HFF-Myc (cell line): ENCODE results near the gene MYD88.

Source experiments
- DNase-seq: peaks from one replicate; pipeline ENCODE4 v3.0.0-alpha.2; 2011; ENCODE audit warnings: low read depth; ENCODE audit errors: extremely low read depth
- H3K4me3 ChIP-seq: replicated peaks from 2 replicates; pipeline ENCODE4 v1.5.1; 2011; ENCODE audit warnings: low read depth, mild to moderate bottlenecking, control low read depth, low read length
- TF ChIP-seq, protein P1 (sequence below): IDR thresholded peaks from 2 replicates; pipeline ENCODE4 v1.5.1; 2012; ENCODE audit warnings: mild to moderate bottlenecking, low read depth, low read length, control low read depth; ENCODE audit errors: missing control alignments

Gene MYD88

DNA sequence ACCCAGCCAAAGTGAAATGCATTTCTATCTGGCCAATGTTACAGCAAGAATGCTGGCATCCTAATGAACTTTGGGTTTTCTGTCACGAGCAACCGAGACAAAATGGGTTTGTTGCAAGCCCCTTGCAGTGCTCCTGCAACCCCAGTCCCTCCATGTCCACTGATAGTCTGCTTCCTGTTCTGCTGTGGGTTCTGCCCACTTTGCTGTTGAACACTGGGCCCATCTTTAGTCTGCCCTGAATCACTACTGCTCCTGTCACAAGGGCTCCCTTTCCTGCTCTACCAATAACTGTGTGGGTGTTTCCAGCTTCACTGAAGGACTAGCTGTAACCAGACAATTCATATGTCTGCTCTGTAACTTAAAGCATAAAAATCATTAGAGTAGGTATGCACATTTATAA, 14.1 kb downstream of the MYD88 start:
- no peak for DNase-seq
- TF ChIP-seq, protein P1, sequence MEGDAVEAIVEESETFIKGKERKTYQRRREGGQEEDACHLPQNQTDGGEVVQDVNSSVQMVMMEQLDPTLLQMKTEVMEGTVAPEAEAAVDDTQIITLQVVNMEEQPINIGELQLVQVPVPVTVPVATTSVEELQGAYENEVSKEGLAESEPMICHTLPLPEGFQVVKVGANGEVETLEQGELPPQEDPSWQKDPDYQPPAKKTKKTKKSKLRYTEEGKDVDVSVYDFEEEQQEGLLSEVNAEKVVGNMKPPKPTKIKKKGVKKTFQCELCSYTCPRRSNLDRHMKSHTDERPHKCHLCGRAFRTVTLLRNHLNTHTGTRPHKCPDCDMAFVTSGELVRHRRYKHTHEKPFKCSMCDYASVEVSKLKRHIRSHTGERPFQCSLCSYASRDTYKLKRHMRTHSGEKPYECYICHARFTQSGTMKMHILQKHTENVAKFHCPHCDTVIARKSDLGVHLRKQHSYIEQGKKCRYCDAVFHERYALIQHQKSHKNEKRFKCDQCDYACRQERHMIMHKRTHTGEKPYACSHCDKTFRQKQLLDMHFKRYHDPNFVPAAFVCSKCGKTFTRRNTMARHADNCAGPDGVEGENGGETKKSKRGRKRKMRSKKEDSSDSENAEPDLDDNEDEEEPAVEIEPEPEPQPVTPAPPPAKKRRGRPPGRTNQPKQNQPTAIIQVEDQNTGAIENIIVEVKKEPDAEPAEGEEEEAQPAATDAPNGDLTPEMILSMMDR = no peak
- no peak overlapping the region for H3K4me3 ChIP-seq

DNA sequence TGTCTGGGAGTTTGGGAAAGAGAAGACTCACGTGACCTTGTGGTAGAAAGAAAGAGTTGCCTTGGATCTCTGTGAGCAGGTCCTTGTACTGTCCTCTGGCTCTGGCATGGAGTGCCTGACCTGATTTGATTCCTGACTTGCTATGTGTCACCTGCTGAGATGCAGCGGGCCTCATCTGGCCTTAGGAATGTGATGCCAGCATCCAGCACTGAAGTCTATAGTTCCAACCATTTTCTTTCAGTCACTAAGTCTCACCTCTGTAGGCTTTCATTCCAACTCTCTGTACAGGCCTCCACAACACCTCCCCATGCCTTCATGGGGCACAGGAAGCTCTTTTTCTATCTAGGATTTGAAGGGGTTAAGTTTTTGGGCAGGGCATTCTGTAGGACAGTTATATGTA, 14.8 kb downstream of the MYD88 start:
- DNase-seq = no peak
- H3K4me3 ChIP-seq = no peak overlapping the region
- TF ChIP-seq, protein P1 = no peak

DNA sequence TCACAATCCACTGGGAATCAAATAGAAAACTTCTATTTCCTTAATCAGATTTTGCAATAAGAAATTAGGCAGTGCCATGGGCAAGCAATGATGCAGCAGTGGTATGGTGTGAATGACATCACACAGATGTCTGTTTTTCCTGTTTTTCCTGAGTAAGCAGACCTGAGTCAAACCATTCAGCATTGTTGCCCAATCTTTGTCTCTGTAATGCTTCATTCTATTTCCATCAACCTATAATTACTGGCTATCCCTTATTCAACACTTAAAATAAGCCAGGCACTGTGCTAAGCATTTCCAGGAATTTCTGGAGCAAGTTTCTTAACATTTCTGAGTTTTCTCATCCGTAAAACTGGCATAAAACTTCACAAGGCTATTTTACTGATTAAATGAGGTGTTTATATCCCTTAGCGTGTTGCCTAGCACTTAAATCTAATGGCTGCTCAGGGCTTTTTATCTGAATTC, 15.6 kb downstream of the MYD88 start:
- TF ChIP-seq, protein P1 = no peak
- DNase-seq = no peak
- no peak overlapping the region for H3K4me3 ChIP-seq

DNA sequence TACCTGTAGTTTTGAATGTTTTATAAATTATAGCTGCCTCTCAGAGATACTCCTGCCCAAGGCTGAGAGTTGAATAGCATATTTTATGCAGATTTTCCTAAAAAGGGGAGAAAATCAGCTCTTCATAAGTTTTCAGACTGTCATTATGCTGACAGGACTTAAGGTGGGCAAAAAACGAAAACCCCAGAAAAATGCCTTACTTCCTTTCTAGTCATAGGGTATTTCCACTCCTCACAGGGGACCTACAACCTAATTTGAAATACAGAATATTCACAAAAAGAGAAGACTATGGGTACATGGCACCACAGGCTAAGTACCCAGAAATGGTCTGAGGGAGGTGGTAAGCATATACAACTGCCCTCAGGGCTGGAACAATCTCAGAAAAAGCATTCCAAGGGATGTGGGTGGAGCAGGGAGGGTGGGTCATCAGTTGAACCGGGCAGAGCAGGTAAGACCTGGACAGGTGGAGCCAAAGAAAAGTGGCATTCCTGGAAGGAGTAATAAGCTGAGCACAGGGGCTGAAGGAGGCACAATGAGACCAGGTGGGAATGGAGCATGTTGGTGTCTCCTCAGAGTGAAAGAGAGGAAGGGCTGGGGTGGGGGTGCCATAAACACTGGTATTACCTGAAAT, 16.3 kb downstream of the MYD88 start:
- H3K4me3 ChIP-seq = no peak overlapping the region
- no peak for DNase-seq
- TF ChIP-seq, protein P1 = no peak

DNA sequence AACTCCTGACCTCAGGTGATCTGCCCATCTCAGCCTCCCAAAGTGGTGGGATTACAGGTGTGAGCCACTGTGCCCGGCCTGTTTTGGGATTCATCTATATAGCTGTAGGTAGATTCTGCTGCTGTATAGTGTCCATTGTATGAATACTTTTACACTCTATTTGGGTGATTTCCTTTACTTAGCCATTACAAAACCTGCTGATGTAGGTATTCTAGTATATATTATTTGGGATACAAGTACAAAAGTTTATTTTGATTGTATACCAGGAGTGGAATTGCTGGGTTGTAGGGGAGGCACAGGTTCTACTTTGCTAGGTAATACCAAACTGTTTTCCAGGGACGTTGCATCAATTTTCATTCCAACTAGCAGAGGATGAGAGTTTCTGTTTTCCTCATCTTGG, 17.4 kb downstream of the MYD88 start:
- no peak overlapping the region for H3K4me3 ChIP-seq
- DNase-seq = no peak
- TF ChIP-seq, protein P1 = no peak

DNA sequence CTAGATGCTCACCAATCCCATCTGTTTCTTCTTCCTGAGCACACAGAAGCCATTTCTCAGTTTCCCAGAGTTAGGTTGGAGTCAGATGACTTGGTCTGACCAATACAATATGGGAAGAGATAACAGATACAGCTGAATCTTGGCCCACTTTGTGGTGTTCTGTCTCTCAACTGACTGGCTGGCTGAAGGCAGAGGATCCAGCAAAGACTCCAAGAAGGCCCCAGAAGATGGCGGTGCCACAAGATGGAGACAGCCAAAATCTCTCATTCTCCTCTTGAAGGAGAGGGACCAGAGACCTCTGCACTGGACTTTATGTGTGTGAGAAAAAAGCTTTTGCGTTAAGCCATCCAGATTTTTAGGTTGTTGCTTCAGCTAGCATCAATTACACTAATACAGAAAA, 18.7 kb downstream of the MYD88 start:
- no peak for DNase-seq
- TF ChIP-seq, protein P1 = no peak
- H3K4me3 ChIP-seq = no peak overlapping the region

DNA sequence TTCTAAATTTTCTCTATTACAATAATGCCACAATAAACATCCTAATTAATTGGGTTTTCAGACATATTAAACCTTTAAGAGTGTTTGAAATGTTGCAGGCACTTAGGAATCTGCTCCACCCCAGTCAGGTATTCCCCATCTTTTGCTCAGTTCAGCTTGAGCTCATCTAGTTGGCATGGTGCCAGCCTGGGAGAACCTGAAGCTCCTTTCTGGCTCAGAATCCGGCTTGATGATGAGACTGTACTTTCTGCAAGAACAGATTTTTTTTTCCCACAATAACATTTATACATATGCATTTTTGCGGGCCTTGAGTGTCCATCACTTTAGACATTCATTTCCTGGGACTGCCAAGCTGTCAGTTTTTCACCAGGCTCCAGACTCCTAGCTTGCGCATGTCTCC, 19.1 kb downstream of the MYD88 start:
- DNase-seq = no peak
- H3K4me3 ChIP-seq = no peak overlapping the region
- TF ChIP-seq, protein P1 = no peak
